NCI-H2029 treated with DMSO at 0.1 percent for 48 hours (cell line): ENCODE measurements around the gene PIP5K1B.

Source experiments
- DNase-seq: peaks from one replicate; lab custom pipeline; 2025; lab: John Stamatoyannopoulos, UW

Gene PIP5K1B

DNA sequence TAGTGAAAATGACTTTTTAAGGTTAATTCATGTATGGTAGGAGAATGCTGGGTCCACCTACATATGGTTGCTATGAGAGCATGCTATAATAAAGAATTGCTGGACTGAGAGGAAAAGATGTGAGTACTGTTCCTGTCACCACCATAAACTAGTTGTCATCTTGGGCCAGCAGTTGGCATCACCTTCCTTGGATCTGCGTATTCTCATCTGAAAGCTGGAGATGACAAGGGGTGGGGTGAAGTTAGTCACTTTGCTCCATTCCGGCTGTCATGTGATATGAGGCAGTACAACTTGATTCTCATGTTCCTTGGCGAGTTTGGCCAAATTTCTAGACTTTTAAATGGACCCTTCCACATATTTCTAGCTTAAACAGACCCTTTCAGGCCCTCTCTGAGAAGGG is 33.3 kb downstream of the PIP5K1B start:
- no peak for DNase-seq

DNA sequence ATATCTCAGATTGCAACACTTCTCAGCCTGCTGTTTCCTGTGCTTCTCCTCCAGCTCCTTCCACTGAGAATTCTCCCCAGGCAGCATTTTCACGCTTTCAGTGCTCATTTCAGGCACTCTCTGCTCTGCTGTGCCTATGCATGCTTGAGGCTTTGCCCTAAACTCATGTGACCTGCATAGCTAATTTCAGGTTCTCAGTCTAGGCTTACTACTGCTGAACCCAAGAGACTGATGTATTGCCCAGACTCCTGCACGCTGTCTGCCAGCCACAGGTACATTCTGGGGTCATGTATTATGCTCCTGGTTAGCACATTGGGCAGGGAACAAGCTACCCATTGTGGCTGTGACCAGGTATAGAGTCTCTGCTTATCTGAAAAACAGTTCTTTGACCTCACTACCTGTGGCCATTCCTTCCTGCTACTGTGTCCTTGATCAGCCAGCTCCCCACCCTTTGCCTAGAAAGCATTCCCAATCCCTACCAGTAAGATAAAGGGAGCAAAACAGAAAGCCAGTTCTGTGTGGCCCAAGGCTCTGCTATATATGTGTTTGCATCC is 34.7 kb downstream of the PIP5K1B start:
- DNase-seq, result no peak

DNA sequence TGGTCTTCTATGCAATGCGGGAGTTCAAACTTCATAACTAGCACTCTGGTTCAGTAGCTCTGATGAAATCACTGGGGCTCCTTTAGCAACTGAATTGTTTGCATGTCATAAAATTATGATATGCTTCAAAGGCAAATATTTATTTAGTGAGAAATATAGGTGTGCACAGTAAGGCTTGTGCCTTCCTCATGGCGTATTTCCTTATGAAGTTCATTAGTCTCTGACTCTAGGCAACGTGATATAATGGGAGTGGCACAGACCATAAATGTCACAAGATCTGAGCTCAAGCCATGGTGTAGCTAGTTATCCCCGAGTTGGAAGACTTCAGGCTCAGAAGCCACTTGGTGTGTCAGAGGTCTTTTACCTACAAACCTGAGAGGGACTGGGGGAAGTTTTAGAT is 35.5 kb downstream of the PIP5K1B start:
- peak; percentile 13 for DNase-seq

DNA sequence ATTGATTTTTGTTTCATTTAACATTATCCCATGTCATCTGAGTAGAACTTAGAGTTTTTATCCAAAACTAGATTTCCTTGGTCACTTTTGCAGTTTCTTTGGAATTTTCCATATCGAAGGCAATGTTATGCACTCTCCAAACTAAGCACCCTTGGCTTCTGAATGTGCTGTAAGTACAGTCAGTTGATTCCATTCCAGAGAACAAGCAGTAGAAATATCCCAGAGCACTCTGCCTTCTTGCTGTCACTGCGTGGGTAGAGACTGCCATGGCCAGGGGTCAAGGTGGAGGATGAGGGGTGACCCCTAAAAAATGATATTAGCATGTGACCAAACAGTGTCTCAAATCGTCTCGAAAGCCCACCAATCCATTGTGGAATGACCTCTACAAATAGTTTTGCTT is 36.2 kb downstream of the PIP5K1B start:
- no peak for DNase-seq

DNA sequence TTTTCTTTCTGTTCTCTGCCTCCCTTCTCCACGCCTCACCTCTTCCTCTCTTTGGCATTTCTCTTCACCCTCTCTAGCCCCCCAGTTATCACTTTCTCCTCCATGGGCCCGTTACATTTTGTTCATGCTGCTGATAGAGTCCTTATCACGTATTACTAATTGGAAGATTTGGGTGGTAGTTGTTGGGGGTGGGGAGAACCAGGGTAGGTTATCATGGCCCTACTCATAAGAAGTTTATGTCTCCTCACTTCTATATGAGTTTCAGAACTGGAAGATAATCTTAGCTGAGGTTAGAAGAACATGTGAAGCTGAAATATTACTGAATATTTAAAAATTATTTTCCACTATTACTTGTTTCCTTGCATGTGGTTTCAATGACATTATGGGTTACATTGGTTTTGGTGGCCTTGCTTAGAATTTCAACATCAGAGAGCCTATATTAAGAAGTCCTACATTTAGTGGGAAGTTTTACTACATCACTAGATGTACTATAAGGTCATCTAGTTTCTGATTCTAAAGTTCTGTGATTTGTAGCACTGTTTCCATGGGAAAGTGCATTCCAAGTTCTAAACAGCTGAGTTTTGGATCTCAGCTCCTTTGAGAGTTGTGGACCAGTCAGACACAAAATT is 36.8 kb downstream of the PIP5K1B start:
- DNase-seq, result no peak

DNA sequence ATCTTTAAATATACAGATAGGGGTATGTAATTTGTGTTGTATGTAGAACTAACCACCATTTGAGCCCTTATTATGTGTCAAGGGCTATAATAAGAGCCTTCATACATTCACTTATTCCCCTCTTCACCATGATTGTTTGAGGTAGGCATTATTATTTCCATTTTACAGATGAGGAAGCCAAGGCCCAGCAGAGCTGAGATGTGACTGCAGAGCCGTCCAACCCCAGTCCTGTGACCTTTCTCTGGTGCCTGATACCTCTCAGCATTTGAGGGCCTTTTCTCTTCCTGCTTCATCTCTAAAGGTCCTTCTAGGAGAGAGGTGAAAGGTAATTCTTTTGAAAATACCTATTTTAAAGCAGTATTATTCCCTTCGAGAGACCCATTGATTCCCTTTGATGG is 37.3 kb downstream of the PIP5K1B start:
- no peak for DNase-seq

DNA sequence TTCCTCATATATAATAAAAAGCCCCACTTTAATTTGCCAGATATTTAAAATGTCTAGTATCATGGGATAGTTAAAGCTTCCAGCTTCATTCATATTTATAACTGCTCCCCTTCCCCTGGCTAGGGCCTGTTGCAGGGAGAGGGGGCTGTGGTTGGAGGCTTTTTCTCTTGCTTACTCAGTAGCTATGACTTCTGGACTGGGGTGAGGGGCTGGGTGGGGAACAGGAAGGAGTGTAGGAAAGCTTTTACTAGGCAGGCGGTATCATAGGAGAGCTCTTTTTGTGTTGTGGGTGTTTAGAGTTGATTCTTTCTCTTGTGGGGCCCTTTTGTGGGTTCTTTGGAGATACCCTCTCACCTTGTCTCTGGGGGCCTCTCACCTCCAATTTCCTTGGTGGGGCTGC is 39.4 kb downstream of the PIP5K1B start:
- DNase-seq, result no peak

DNA sequence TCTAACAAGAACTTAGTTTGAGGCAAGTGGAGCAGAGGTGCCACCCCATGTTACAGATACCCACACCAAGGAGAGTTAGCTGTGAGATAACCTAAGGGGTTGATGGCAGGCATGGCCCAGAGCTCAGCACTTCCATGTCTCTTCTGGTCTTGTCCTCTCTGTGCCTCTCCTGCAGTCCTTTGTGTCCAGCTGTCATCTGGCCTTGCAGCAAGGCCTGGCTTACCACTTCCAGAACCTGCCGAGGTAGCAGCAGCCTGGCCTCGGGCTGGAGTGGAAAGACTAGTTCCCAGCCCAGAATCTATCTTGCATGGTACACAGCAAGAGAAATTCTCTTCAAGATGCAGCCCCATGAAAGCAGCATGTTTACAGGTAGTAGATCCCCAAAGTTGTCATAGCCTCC is 41.5 kb downstream of the PIP5K1B start:
- DNase-seq, result no peak

DNA sequence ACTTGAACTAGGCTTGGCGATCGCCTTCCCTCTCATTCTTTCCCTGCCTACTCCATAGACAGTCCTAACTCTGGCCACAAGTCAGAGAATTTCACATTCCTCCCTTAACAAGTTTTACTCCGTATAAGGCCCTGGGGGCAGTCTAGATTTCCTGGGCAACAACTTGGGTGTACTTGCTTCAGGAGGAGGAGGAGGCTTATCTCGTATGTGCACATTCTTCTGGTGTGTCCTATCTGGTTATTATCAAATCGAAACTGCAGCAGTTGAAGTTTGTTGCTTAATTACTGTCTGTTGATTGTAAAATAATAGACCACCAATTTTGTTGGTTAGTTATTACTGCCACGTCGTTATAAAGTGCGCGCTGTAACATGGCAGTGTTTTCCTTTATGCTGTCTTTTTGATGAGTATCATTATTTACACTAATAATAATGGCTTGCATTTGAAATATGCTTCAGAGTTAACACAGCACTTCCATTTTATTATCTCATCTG is 42.0 kb downstream of the PIP5K1B start:
- DNase-seq, result no peak

DNA sequence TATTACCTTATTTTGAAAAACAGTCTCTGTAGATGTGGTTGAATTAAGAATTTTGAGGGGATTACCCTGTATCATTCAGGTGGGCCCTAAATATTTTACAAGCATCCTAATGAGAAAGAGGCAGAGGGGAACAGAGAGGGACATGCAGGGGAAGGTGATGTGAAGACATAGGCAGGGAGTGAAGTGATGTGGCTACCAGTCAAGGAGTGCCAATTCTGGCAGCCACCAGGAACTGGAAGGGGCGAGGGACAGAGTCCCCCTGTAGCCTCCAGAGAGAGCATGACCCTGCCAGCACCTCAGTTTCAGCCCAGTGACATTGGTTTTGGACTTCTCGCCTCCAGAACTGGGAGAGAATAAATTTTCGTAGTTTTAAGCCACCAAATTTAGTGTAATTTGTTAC is 44.1 kb downstream of the PIP5K1B start:
- DNase-seq, result no peak

DNA sequence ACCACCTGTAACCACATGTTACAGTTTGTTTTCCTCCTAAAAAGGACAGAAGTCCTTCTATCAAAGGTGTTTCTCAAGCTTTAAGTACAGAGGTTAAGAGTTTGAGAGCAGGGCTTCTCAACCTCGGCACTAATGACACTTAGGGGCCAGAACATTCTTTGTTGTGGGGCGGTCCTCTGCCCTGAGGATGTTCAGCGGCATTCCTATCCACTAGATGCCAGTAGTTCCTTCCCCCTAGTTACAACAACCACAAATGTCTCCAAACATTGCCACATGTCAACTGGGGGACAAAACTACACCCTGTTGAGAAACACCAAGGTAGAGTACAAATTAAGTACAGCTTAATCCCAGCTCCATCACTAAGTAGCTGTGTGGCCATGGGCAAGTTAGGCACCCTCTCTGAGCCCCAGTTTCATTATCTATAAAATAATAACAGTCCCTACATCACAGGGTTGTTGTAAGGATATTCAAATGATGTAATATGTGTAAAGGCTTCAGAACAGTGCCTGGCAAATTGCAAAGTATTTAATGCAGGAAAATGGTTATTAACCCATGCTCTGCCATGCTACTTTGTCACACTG is 44.6 kb downstream of the PIP5K1B start:
- no peak for DNase-seq

DNA sequence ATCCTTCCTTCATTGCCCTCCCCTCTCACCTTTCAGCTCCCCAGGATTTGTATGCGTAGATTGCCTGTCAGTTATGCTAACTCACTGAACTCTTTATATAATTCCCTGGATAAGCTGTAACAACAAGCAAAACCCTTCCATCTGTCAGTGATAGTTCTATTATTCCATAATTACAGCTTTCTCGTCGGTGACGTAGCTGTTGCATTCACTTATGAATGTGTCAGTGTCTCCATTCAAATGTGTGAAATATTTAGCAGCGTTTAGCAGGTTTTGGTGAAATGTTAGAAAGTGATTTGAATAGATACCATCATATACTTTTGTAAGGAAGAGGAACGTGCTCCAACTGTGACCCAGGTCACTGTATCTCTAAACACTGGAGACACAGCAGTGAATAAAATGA is 45.2 kb downstream of the PIP5K1B start:
- no peak for DNase-seq

DNA sequence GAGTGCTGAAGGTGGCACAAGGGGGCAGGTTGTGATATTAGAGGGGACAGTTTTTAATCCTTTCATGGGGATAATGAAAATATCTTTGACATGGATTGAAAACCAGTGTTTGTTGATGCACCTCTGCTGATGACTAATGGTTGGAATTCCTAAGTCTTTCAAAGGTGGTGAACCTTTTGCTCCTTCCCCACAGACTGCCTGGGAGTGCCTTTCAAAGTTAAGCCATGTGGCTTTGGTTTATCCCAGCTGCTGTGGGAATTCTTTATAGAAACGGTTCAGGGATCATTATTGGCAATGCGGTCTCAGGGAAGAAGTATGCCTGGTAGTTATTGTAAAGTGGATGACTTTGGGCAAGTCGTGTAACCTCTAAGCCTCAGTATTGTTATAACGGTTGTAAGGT is 45.7 kb downstream of the PIP5K1B start:
- no peak for DNase-seq

DNA sequence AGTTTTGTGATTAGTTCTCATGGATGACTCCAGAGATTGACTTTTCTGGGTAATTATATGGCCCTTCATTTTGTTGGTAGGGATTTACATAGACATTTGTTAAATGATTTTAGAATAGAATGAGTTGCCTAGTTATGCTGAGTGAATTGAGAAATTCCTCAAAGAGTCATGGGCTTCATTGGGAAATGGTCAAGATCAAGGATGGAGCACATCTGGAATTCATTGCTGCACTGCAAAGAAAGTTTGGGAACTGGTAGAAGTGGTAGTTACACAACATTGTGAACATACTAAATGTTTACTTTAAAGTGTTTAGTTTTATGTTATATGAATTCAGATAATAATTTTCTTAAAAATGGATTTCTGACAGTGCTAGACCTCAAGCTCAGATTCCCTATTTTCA is 46.5 kb downstream of the PIP5K1B start:
- no peak for DNase-seq

DNA sequence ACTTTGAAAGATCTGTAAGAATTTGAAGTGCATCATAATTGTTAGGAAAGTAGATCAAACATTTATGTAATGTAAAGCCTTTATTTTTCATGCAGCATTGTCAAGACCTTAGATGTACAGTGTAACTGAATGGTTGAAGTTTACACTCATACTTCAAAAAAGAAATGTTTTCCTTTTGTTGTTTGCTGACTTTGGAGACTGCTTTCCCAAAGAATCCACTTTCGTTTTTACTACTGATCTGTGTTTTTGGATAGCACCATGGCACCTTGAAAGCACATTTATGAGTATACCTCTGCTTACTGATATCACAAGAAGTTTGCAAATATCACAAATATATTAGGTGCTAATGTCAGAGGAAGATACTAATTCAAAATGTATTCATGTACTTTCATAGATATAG is 50.0 kb downstream of the PIP5K1B start:
- DNase-seq, result no peak

DNA sequence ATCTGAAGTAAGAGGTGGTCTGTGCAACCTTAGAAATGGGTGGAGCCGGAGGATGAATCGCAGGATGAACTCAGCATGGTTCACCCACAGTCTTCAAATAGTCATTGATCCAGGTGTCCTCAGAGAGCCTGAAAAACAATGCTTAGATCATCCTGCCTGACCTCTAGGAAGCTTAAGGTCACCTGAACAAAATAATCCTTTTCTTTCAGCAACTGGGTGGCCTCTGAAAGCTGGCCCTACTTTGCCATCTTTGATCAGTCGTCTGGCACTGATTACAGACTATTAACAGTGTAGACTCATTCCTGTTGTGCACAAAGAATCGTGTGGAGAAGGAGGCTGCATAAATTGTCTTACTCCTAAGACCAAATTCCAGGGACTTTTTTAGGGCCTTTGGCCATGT is 50.7 kb downstream of the PIP5K1B start:
- no peak for DNase-seq

DNA sequence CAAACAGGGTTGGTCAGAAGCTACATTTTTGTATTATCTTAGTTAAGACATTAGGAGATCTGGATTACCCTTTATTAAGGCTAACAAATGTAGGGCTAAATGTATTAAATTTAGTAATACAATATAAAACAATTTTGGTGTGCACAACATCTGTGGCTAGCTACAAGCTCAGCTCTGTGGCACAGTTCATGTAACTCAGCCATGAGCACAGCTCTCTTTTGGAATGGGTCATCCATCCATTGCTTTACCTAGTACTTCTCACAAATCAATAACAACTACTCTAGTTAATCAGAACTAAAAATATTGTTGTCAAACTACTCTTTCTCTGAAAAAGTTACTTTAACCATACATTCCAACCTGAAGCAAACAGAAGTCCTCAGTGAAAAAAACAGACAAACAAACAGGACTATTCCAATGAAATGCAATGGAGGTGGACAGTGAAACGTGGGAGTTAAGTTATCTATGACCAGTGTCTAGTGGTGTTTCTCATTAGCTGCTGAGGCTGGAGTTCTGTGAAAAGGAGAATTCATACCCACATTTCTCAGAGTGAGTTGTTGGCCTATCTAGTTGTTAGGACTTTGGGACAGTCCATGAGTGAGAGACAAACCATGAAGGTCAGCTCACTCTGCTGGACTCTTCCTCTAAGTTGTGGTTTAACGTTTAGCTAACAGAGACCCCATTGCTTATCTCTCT is 55.1 kb downstream of the PIP5K1B start:
- DNase-seq, result no peak

DNA sequence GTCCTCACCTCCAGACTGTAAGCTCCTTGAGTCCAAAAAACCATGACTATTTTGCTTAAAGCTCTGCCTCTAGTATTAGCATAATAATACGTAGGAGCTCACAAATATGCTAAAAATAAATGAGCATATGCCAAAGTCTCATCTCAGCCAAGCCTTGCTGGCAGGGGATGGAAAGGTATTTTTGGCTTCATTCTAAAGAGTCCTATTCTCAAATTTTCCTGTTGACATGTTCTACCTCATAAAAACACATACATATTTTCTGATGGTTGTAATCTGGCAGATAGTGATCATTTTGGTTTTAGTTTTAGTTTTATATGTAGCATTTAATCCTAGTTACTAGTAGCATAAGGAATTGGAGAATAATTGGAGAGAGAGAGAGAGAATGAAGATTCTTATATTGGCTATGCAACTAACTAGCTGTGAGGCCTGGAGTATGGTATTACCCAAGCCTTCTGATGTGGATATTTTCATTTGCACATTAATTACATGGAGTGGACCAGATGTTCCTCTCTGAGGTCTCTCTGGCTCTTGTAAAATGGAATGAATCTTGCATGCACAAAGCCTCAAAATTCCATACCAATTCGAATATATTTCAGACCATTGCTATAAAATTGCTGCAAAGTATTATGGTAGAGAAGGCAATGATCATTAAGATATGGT is 55.8 kb downstream of the PIP5K1B start:
- DNase-seq, result no peak

DNA sequence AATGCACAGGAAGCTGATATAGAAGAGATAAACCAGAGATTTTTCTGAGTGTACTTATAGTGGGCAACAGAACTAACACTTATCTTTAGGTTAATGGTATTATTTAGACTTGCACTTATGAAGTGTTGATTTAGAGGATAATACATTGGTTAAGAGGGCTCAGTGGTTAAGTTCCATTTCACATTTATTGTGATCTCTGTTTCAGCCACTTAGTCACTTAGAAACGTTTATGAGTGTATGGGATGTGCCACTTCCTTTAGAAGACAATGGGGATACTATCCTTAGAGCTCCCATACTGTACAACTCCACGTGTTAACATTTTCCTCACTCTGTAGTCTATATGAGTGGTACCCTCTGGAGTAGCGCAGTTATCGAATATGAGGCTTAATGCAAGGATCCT is 57.5 kb downstream of the PIP5K1B start:
- peak; percentile 81 for DNase-seq

DNA sequence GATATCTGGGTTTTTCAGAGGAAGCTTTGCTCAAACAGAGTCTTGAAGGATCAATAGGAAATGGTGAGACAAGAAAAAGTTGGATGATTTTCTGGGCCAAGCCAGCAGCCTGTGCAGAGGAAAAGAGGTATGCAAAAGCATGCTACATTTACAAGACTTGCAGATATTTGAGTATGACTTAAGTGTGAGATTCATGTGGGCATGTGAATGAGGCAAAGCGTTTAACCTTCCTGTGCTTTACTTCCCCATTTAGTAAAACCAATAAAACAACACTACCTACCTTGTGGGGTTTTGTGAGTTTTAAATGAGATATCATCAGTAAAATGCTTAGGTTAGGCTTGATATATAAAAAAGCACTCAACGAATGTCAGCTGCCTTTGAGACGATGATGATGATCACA is 58.1 kb downstream of the PIP5K1B start:
- no peak for DNase-seq

DNA sequence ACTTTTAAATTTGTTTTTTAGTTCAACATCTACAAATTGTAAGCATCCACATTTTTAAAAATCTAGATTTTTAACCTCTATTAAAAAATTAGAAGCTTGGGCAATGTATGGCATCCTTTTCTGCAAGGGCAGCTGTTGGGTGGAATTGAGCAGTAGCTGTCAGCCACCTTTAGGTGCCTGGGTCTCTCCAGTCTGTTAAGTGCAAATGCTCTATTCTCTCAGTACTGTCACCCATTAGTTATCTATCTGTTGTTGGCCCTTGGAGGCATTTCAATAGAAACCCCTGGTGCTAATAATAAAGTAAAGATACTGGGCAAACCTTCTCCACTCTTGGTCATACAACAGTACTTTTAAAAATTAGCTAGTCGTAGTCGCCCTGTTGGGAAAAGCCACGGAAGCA is 63.6 kb downstream of the PIP5K1B start:
- no peak for DNase-seq

DNA sequence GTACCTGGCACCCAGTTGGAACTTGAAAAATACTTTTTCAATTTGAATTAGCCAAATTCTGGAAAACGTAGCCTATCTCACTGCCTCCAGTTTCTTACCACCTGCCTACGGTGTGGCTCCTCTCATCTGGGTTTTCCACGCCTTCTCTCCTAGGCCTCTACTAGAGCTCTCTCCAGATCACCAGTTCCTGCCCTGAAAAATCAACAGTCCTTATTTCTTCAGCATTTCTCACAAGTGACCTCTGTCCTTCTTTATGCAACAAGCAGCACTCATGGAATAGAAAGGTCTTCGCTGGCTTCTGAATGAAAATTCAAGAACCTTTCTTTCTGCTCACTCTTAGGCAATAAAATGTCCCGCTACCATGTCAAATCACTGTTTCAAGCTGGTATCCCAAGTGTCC is 64.8 kb downstream of the PIP5K1B start:
- no peak for DNase-seq

DNA sequence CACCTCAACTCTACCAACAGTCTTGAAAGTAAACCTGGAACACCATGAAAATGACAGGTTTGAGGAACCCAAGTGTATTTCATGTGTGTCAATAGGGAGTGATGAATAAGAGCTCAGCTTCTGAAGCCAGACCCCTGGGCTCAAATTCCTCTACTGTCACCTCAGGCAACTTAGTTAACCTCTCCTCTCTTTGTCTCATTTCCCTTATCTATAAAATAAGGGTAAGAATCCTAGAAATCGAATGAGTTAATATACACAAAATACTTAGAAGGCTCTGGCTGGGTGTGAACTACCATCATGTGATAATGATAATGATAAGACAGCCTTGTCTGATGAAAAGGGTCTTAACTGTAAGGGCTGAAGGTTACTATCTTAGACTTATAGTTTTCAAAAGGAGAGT is 66.3 kb downstream of the PIP5K1B start:
- no peak for DNase-seq
